ENCODE data around the gene AP2A1.
A peak's percentile ranks its signal among the peaks of the same experiment; 100 is the strongest.
"Not testable (repeated sequence)": the region's sequence is repeated elsewhere in the genome, so short reads cannot be mapped to it uniquely, and the experiment has no call there.

AP2A1 gene

DNA sequence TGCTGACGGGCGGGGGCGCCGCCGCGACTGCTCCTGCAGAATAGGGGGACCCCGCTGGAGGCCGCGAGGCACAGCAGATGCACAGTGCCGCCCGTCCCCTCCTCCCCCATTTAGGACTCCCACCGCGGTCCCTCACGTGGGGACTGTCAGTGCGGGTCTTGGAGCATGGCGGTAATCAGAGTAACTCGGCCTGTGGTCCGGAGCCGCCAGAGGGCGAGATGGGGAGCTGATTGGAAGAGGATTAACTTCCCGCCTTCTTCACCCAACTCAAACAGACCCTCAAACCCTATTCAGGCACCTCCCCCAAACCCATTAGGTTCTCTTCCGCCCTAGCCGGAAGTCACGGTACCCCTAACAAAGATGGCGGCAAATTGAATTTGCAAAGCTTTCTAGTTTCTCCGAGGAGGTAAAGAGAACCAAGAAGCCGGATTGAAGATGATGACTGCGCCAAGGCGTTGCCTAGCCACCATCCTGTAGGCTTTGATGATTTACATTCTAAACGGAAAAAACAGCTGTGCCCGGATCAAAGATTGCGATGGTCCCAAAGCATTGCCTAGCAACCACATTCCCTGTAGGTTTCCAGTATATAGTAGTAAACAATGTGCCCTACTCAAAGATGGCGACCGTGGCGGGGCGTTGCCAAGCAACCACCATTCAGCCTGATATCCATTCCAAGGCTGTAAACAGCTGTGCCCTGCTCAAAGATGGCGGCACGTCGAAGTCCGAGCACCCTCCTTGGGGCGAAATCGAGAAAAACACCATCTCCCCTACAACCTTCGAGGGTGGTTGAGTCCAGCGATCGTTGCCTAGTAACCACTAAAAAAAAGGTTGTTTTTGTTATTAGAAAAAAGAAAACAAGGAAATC, 46.4 kb downstream of the AP2A1 start, which contains the start of gene FUZ:
Gene FUZ (minus strand): TSS at position 296 of the 865 bp plus-strand sequence. CDS start 186 bp downstream, at position 110.
- no peak for DNase-seq (ENCODE audit: low spot score)

DNA sequence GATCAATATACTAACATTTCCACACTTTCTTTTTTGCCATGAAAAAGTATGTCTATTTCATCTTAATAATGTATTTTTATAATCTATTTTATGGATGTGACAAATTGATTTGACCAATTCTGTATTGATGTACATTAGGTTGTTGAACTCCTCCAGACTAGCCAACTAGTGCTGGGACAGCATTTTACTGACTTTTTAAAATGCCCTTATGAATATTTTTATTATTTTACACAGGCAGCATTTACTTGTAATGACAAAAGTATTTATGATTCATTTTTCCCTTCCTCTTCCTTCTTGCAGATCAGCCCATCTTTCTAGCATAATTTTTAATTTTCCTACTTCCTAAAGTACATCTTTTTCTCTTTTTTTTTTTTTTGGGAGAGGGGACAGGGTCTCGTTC, 47.2 kb downstream of the AP2A1 start:
- no peak for DNase-seq (ENCODE audit: low spot score)

GRCh38 chr19:49816590-49816989, 49.8 kb downstream of the AP2A1 start:
- DNase-seq (ENCODE audit: low spot score), result no peak

GRCh38 chr19:49817964-49818648, 51.3 kb downstream of the AP2A1 start, which contains the start of gene MED25:
Gene MED25, plus strand, starts transcription at chr19:49818289. Its CDS starts 53 bp downstream, at chr19:49818342.
- peak; percentile 96 for DNase-seq (ENCODE audit: low spot score)

DNA sequence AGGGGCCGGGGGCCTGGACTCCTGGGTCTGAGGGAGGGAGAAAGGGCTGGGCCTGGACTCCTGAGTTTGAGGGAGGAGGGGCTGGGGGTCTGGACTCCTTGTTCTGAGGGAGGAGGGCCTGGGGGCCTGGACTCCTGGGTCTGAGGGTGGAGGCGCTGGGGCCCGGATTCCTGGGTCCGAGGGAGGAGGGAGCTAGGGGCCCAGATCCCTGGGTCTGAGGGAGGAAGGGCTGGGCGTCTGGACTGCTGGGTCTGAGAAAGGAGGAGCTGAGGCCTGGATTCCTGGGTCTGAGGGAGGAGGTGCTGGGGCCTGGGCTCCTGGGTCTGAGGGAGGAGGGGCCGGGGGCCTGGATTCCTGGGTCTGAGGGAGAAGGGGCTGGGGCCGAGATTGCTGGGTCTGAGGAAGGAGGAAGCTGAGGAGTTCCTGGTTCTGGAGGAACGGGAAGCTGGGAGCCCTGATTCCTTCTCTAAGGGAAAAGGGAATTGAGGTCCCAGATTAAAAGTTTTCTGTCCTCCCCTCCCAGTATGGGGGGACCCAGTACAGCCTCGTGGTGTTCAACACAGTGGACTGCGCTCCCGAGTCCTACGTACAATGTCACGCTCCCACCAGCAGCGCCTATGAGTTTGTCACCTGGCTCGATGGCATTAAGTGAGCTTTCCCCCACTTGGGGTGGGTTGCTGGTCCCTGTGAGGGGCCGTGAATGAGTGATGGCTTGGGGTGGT, 52.0 kb downstream of the AP2A1 start:
- no peak for DNase-seq (ENCODE audit: low spot score)

GRCh38 chr19:49819452-49820115, 52.8 kb downstream of the AP2A1 start:
- DNase-seq (ENCODE audit: low spot score), result not testable (repeated sequence)

DNA sequence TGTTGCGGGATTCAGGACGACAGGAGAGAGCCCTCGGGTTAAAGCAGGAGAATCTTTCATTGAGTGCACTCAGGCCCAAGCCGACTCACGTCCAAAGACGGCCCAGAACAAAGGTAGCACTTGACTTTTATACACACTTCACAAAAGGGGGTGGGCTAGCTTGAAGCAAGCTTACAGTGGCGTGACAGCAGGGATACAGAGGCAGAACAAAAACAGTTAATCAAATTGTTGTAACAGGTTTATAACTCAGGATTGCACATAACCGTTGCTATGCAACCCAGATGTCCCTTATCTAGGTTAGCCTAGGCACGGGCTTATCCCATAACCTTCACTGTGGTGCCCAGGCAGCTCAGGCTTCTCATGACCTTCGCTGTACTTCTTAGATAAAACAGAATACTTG, 53.3 kb downstream of the AP2A1 start:
- no peak for DNase-seq (ENCODE audit: low spot score)

- no peak for DNase-seq (ENCODE audit: low spot score)
These were observed 56.7 kb downstream of the AP2A1 start for GRCh38 chr19:49823472-49823871.

- no peak for DNase-seq (ENCODE audit: low spot score)
These were observed 57.9 kb downstream of the AP2A1 start for GRCh38 chr19:49824662-49825061.

DNA sequence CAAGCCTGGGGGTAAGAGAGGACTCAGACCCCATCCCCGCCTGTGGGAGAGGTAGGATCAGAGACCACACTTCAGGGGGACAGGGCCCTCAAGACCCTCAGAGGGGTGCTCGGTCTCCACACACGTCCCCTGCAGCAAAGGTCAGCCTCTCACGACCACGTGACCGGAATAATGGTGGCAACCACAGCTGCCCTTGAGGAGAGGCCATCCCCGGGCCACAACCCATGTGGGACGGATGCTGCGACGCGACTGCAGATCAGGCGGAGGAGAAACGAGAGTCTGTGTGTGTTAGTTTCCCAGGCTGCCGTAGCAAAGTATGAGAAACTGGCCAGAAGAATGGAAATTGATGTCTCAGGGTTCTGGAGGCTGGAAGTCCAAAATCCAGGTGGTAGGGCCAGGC, 60.2 kb downstream of the AP2A1 start:
- no peak for DNase-seq (ENCODE audit: low spot score)

DNA sequence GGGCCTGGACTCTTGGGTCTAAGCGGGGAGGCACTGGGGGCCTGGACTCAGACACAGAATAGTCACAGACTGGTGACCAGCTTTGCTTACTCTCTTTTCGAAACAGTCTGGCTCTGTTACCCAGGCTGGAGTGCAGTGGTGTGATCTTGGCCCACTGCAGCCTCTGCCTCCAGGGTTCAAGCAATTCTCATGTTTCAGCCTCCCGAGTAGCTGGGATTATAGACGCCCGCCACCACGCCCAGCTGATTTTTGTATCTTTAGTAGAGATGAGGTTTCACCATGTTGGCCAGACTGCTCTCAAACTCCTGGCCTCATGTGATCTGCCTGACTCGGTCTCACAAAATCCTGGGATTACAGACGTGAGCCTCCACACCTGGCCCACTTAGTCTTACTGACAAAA, 62.4 kb downstream of the AP2A1 start:
- DNase-seq (ENCODE audit: low spot score), result no peak

- no peak for DNase-seq (ENCODE audit: low spot score)
These were observed 62.9 kb downstream of the AP2A1 start for GRCh38 chr19:49829721-49830120.

- no peak for DNase-seq (ENCODE audit: low spot score)
These were observed 64.0 kb downstream of the AP2A1 start for GRCh38 chr19:49830766-49831165.

- DNase-seq (ENCODE audit: low spot score), result no peak
These were observed 64.8 kb downstream of the AP2A1 start for GRCh38 chr19:49831592-49831991.

DNA sequence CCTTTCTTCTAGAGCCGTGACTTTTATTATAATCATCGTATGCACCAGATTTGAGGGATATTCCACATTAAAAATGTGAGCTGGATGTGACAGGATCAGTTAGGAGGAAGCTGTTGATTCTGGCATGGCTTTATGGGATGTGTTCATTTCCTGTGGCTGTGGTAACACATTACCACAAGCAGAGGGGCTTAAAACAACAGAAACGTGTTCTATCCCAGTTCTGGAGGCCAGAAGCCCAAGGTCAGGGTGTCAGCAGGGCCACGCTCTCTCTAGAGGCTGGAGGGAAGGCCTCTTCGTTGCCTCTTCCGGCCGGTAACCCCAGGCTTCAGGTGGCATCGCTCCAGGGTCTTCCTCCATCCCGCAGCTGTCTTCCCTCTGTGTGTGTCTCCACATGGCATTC, 65.8 kb downstream of the AP2A1 start:
- DNase-seq (ENCODE audit: low spot score), result no peak

GRCh38 chr19:49833599-49833998, 66.8 kb downstream of the AP2A1 start:
- no peak for DNase-seq (ENCODE audit: low spot score)

GRCh38 chr19:49835562-49835961, 68.8 kb downstream of the AP2A1 start:
- no peak for DNase-seq (ENCODE audit: low spot score)

DNA sequence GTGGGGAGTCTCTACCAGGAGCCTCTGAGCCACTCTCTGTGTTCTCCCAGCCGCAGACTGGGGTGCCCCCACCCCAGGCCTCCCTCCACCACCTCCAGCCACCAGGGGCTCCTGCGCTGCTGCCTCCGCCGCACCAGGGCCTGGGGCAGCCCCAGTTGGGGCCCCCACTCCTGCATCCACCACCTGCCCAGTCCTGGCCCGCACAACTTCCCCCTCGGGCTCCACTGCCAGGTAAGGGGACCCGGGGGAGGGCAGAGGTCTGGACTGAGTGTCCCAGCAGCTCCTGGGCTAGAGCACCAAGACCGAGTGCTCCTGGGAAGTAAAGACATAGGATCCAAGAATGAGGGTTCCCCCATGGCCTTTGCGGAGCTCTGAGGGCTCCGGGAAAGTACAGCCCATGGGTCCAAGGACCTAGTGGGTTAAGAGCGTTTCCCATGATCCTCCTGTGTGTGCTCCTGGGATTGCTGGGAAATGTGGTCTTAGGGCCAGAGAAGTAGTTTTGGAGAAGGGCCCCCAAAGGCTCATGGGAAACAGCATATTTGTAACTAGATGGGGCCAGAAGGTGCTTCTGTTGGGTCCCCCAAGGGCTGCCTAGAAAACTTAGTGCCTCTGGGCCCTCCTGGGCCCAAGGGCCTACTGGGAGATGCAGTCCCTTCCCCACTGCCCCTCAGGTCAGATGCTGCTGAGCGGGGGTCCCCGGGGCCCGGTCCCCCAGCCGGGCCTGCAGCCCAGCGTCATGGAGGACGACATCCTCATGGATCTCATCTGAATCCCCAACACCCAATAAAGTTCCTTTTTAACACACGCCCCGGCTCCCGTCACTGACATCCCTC, 69.6 kb downstream of the AP2A1 start:
- no peak for DNase-seq (ENCODE audit: low spot score)

DNA sequence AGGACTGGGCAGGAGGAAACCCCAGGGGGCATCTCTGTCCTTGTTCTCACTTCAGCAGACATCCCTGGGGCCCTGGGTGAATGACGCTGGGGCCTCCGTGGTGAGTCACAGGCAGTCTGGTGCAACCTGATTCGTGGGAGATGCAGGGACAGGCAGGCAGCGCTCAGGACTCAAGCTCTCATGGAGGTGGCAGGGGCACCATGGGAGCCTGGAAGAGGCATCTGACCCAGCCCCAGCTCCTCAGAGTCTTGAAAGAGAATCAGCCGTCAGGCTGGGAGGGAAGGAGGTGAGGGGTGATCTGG, 70.2 kb downstream of the AP2A1 start:
- no peak for DNase-seq (ENCODE audit: low spot score)

GRCh38 chr19:49837425-49837824, 70.6 kb downstream of the AP2A1 start:
- DNase-seq (ENCODE audit: low spot score), result no peak

DNA sequence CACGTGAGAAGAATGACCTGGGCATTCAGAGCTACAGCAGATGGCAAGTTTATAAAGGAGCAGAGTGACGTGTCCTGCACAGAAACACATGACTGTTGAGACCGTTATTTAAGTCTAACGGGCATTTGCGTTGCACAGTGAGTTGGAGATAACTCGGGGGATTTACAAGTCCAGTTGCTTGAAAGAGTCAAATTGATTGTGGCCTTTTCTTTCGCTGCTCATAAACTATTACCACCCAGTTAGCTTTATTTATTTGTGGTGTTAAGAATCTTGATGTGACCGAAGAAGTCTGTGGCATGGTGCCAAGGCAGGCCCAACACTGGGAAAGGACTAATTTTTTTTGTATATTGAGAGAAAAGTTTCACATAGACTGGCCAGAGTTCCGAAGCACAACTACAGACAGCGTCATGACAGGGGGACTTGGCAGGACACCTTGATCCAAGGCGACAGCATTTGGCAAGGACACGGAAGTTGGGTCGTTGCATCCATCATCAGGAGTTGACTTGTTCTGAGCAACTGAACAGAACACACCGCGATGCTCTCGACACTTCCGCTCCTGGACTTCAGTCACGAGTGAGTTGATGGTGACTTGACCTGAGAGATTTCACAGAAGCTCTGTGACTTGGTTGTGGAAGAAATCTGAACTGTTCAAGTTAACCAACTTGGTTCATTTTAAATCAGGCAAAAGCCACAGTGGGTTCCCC, 72.2 kb downstream of the AP2A1 start:
- DNase-seq (ENCODE audit: low spot score), result no peak
